Adrenal gland (tissue), 12 donors: ENCODE results near the gene ABCB6. TPM values are rescaled to one million over a fixed set of nuclear protein-coding genes. Genes with fewer than 3 reads are reported as not detected.
A peak's percentile ranks its signal among the peaks of the same experiment; 100 is the strongest.

ENCODE experiments used
- DNase-seq, 7 donors: peaks; one replicate each; pipeline ENCODE4 v3.0.0-alpha.2; 2019 to 2020
- H3K27ac ChIP-seq, 5 donors: fragments of 200-600 bp; sonication (generic) in 4 of 5; 1 replicate in 3 of 5; 2 replicates in 2 of 5; pipeline versions ENCODE4 v1.5.1 to v1.8.0; 2016 to 2020; ENCODE audit warnings: mild to moderate bottlenecking in 1 of 5
- H3K27me3 ChIP-seq: fragments of 200-600 bp; 2 replicates; pipeline ENCODE4 v1.8.0; 2021
- H3K36me3 ChIP-seq, 2 donors: fragments of 200-600 bp; replicated peaks in 1 of 2; 1 replicate in 1 of 2; 2 replicates in 1 of 2; pipeline versions ENCODE4 v1.5.1 to v1.8.0; 2018 to 2022
- H3K4me1 ChIP-seq, 2 donors: fragments of 200-600 bp; replicated peaks in 1 of 2; 1 replicate in 1 of 2; 2 replicates in 1 of 2; pipeline versions ENCODE4 v1.5.1 to v1.8.0; 2018 to 2021
- H3K4me3 ChIP-seq, 4 donors: fragments of 200-600 bp; sonication (generic) in 3 of 4; one replicate each; pipeline ENCODE4 v1.5.1; 2016 to 2018
- H3K9me3 ChIP-seq, 3 donors: fragments of 200-600 bp; sonication (generic) in 1 of 3; replicated peaks in 1 of 3; 1 replicate in 2 of 3; 2 replicates in 1 of 3; pipeline versions ENCODE4 v1.5.1 to v1.8.0; 2016 to 2021
- CTCF ChIP-seq, 6 experiments: fragments of 450-650 bp in 4 of 6; fragments of 200-600 bp in 2 of 6; sonication (generic) in 1 of 6; IDR thresholded peaks; 1 replicate in 5 of 6; 2 replicates in 1 of 6; pipeline versions ENCODE4 v1.5.1 to v1.8.0; 2016 to 2021; ENCODE audit warnings: antibody characterized with exemption in 6 of 6, mild to moderate bottlenecking in 2 of 6, moderate library complexity in 1 of 6
- POLR2A ChIP-seq, 2 donors: fragments of 450-650 bp; IDR thresholded peaks; one replicate each; pipeline ENCODE4 v1.6.1; 2017; ENCODE audit warnings: antibody characterized with exemption in 2 of 2, mild to moderate bottlenecking in 2 of 2, moderate library complexity in 1 of 2
- WGBS, 4 donors: extraction: QIAGEN DNeasy Blood & Tissue Kit in 2 of 4; methylation state at CpG; one replicate each; pipeline versions ENCODE4 v1.1.5 to v1.1.7; 2013 to 2017; 5-methylcytosine and 5-hydroxymethylcytosine counted together
- intact Hi-C, 2 donors: fragments of 100-400 bp; cut with DNase I; formaldehyde crosslinking; loops; one replicate each; pipeline versions ENCODE4 v1.14.1 to v1.15.0; 2022 to 2023
- polyA plus RNA-seq, 3 donors: library from polyadenylated mRNA; stranded (reverse); fragments of 200-250 nt in 2 of 3; fragments of 350-450 nt in 1 of 3; fragmentation: Illumina TruSeq in 1 of 3; extraction: RNeasy Lipid Tissue Mini Kit (QIAGEN cat#74804) in 1 of 3; gene quantifications; one replicate each; pipeline ENCODE4 v1.2.3, GENCODE V29; 2013 to 2014
- total RNA-seq, 9 donors: library from RNA; depleted of rRNA in 4 of 9; stranded (reverse); fragments of >200 nt in 4 of 9; fragments of 120-200 nt in 1 of 9; fragmentation: NEBNext Ultra II Directional in 1 of 9; extraction: Animal tissue kit (Norgen Biotek cat#: 25700) in 1 of 9; gene quantifications; one replicate each; pipeline versions ENCODE4 v1.1.0 to v1.2.4, GENCODE V29; 2013 to 2023
- donor health status: healthy with polysubstance abuse.
- donor health status: Bipolar disorder and iron deficiency.
- donor health status: DM: yes; HTN: yes; CAD: no.
- donor health status: DM: no; HTN: no; CAD: no.
- donor health status: DM: no; HTN: no; CAD: no.
- donor health status: DM: yes; HTN: yes; CAD: no.

The ABCB6 gene
- total and polyA plus RNA-seq, 12 donors, result 10.1 to 85.1 (median 27.9) TPM

GRCh38 chr2:219213486-219214071 lies 5.2 kb downstream of the ABCB6 start:
- 89 to 98% (median 95%) methylated on average over 6 to 10 of the region's 10 CpGs for WGBS, 4 donors
- H3K4me3 ChIP-seq, result no peak overlapping the region
- peaks cover 14 to 21% of the 10 kb centered on the region in 2 donors for H3K4me1 ChIP-seq
- intact Hi-C loops, result loop anchor here (5.0 to 10.0 kb wide), 2 partner anchors 41 to 49 kb away; partner anchors contain the start of genes NHEJ1 (in 1 of the 2) and SLC23A3 (in 1 of the 2)
- H3K36me3 ChIP-seq, result peaks cover 0 to 58% of the 10 kb centered on the region in 2 donors
- DNase-seq, result no peak
- H3K9me3 ChIP-seq, result no peaks in the 10 kb centered on the region
- TF ChIP-seq POLR2A (IDR thresholded peaks at IDR 0.05), result no peak
- no peak for TF ChIP-seq CTCF (IDR thresholded peaks at IDR 0.05)
- no peak overlapping the region for H3K27ac ChIP-seq
- H3K27me3 ChIP-seq, result no peaks in the 10 kb centered on the region

GRCh38 chr2:219213026-219213415 lies 5.7 kb downstream of the ABCB6 start:
- WGBS, 4 donors, result 87 to 95% (median 91%) methylated on average over 6 to 8 of the region's 8 CpGs
- peak in 1 of 7 donors; percentile 13 for DNase-seq
- no peaks in the 10 kb centered on the region for H3K27me3 ChIP-seq
- no peak overlapping the region for H3K4me3 ChIP-seq
- peaks cover 8 to 20% of the 10 kb centered on the region in 2 donors for H3K4me1 ChIP-seq
- H3K9me3 ChIP-seq, result no peaks in the 10 kb centered on the region
- no peak overlapping the region for H3K27ac ChIP-seq
- intact Hi-C loops, result loop anchor here (5.0 to 10.0 kb wide), 2 partner anchors 41 to 48 kb away; partner anchors contain the start of genes NHEJ1 (in 1 of the 2) and SLC23A3 (in 1 of the 2)
- TF ChIP-seq POLR2A (IDR thresholded peaks at IDR 0.05), result no peak
- H3K36me3 ChIP-seq, result peaks cover 0 to 63% of the 10 kb centered on the region in 2 donors

- Histone ChIP-seq H3K27ac (no peak overlapping the region), H3K27me3 (no peaks in the 10 kb centered on the region), H3K9me3 (no peaks in the 10 kb centered on the region), H3K36me3 (peaks cover 0 to 64% of the 10 kb centered on the region in 2 donors), H3K4me3 (no peak overlapping the region), H3K4me1 (peaks cover 7 to 14% of the 10 kb centered on the region in 2 donors)
- DNase-seq, result peak in 1 of 7 donors; percentile 26
- 83 to 90% (median 87%) methylated on average over 9 of the region's 9 CpGs for WGBS, 4 donors
- intact Hi-C loops, result loop anchor here (5.0 to 10.0 kb wide), 2 partner anchors 39 to 46 kb away; partner anchors contain the start of genes NHEJ1 (in 1 of the 2) and SLC23A3 (in 1 of the 2)
- TF ChIP-seq POLR2A (IDR thresholded peaks at IDR 0.05) (no peak), CTCF (IDR thresholded peaks at IDR 0.05) (no peak)
Observed at GRCh38 chr2:219210886-219211362, 7.8 kb downstream of the ABCB6 start.

GRCh38 chr2:219210196-219210885 lies 8.4 kb downstream of the ABCB6 start:
- 93 to 94% (median 93%) methylated on average over 21 to 24 of the region's 24 CpGs for WGBS, 4 donors
- Histone ChIP-seq H3K4me1 (peaks cover 7 to 14% of the 10 kb centered on the region in 2 donors), H3K27ac (no peak overlapping the region), H3K9me3 (no peaks in the 10 kb centered on the region), H3K27me3 (no peaks in the 10 kb centered on the region), H3K4me3 (no peak overlapping the region), H3K36me3 (peaks cover 0 to 64% of the 10 kb centered on the region in 2 donors)
- TF ChIP-seq CTCF (IDR thresholded peaks at IDR 0.05) (no peak), POLR2A (IDR thresholded peaks at IDR 0.05) (no peak)
- peak in 1 of 7 donors; percentile 18 for DNase-seq
- intact Hi-C loops, result loop anchor here (5.0 to 10.0 kb wide), 2 partner anchors 38 to 46 kb away; partner anchors contain the start of genes NHEJ1 (in 1 of the 2) and SLC23A3 (in 1 of the 2)
